Rectal smooth muscle tissue (tissue), 1 donor: Measurements from ENCODE around the gene SLC12A2.
A peak's percentile ranks its signal among the peaks of the same experiment; 100 is the strongest.

Experiments
- H3K27ac ChIP-seq: one replicate; pipeline ENCODE4 v1.7.0; 2013; ENCODE audit warnings: low read depth, low read length, inconsistent platforms
- H3K27me3 ChIP-seq: one replicate; pipeline ENCODE4 v1.7.0; 2013; ENCODE audit warnings: low read length; ENCODE audit not compliant: control insufficient read depth, insufficient read depth
- H3K36me3 ChIP-seq: one replicate; pipeline ENCODE4 v1.7.0; 2013; ENCODE audit warnings: low read length; ENCODE audit not compliant: control insufficient read depth, insufficient read depth
- H3K4me1 ChIP-seq: one replicate; pipeline ENCODE4 v1.7.0; 2013; ENCODE audit warnings: low read length; ENCODE audit not compliant: control insufficient read depth, insufficient read depth
- H3K4me3 ChIP-seq: one replicate; pipeline ENCODE4 v1.7.0; 2013; ENCODE audit warnings: low read length
- H3K9ac ChIP-seq: one replicate; pipeline ENCODE4 v1.7.0; 2013; ENCODE audit warnings: low read length

SLC12A2 gene

DNA sequence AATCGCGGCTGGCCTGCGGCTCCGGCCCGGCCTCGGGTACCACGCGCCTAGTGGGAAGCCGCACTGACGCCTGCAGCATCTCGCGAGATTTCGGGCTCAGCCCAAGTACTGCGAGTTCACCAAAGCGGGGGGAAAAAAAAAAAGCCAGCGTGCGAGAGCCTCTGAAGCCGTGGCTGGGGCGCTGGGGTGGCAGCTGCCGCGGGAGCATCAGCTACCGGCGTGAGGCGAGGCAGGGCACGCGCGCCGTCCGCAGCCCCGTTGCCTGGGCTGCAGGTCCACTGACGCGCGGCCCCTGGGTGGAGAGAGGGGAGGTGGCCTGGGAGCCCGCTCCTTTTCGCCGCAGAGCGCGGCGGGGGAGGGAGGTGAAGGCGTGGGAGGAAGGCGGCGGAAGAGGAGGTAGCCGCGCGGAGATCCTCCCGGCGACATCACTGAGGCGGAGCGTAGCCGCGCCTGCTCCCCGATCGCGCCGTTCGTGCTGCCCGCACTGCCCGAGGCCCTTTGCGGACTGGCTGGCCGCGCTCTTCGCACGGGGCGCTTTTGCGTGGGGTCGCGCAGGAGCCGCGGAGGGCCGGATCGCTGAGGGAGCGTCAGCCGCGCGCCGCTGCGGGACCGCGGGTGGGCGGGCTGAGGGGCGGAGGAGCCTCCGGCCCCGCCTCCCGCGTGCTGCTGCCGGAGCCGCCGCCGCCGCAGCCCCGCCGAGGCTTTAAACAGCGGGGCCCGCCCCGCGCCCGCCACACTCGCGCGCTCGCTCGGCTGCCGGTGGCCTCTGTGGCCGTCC lies at the start of gene SLC12A2:
Gene SLC12A2 (plus strand): TSS at position 734 of the 778 bp plus-strand sequence. CDS start 189 bp downstream, outside the sequence.
- H3K9ac ChIP-seq = peak within 1 kb of the TSS; percentile 82
- peak within 1 kb of the TSS; percentile 90 for H3K4me3 ChIP-seq
- H3K36me3 ChIP-seq = no peaks in the 10 kb centered on the region
- H3K27ac ChIP-seq = peak within 1 kb of the TSS; percentile 96
- H3K4me1 ChIP-seq = peaks cover 11% of the 10 kb centered on the region
- H3K27me3 ChIP-seq = no peaks in the 10 kb centered on the region

DNA sequence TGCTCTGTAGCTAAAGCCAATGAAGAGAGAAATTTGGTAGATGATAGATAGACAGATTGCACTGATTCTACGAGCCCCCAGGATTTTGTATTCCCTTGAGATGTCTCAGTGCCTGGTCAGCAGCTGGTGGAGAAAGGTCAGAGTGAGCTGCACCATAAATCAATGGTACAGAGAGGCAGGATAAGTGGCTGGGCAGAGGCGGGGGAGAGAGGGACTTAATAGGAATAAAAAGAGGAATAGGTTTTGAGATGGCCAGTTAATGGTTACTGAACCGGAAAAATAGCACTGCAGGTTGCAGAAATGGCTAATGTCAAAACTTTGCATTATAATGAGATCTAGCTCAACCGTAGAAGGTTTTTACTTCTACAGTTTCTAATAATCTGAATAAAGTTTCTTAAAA lies 47.9 kb upstream of the SLC12A2 start:
- H3K4me3 ChIP-seq = no peak overlapping the region
- no peak overlapping the region for H3K9ac ChIP-seq
- no peaks in the 10 kb centered on the region for H3K27me3 ChIP-seq
- H3K27ac ChIP-seq = no peak overlapping the region
- no peaks in the 10 kb centered on the region for H3K36me3 ChIP-seq
- peaks cover 2% of the 10 kb centered on the region for H3K4me1 ChIP-seq

DNA sequence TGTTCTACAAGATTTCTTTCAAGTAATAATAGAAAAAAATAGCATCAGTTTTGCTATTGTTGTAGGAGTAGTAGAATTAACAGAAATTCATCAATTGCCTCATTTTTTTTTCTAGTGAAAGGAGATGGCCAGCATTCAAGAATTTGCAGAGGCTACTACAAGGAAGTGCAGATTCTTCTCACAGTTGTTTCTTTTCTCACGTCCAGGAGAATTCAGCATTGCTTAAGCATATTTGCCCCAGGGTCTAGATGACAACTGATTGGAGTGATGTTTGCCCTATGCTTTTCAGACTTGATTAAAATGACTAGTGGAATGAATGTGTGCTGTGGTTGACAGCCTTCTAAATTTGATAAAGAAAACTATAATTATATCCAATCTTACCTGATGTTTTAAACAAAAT lies 46.6 kb upstream of the SLC12A2 start:
- Histone ChIP-seq H3K9ac (no peak overlapping the region), H3K4me3 (no peak overlapping the region), H3K4me1 (peaks cover 2% of the 10 kb centered on the region), H3K27me3 (no peaks in the 10 kb centered on the region), H3K36me3 (no peaks in the 10 kb centered on the region), H3K27ac (no peak overlapping the region)

DNA sequence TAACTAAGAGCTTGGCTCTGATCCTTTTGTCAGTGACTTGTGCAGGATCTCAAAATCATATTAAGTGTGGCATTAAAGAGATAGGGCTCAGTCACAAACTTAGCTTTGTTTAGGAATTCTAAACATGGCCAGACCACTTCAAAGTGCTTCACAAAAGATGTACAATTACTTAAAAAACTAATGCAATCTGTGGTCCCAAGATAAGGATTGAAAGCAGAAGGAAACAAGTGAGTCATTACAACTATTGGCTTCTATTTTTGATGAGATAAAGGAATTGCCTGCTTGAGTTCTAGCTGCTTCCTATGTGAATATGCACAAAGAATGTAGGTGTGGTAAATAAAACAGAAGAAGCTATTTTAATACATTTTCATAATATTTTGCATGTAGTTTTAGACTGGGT lies 44.9 kb upstream of the SLC12A2 start:
- no peaks in the 10 kb centered on the region for H3K36me3 ChIP-seq

DNA sequence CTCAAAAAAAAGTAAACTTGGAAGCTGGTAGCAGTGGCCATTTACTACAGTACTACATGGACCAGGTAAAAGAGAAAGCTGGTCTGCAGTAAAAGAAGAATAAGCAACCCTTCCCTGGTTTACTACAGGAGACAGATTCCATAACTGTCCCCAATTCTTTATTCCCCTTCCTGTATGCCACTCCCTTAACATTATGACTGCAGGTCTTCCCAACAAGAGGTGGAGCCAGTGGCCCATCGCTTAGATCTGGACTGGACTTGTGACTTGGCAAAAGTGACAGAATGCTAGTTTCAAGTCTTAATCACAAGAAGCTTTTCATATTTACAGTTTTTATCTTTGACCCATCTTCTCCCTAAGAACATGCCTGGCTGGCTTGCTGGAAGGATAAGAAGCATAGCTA lies 42.6 kb upstream of the SLC12A2 start:
- Histone ChIP-seq H3K36me3 (no peaks in the 10 kb centered on the region), H3K9ac (no peak overlapping the region), H3K4me1 (no peaks in the 10 kb centered on the region), H3K27me3 (no peaks in the 10 kb centered on the region), H3K4me3 (no peak overlapping the region), H3K27ac (no peak overlapping the region)

More for the DNA sequence above, 44.9 kb upstream of the SLC12A2 start:
- H3K27ac ChIP-seq = no peak overlapping the region
- H3K27me3 ChIP-seq = no peaks in the 10 kb centered on the region
- no peak overlapping the region for H3K4me3 ChIP-seq
- no peak overlapping the region for H3K9ac ChIP-seq
- H3K4me1 ChIP-seq = peaks cover 2% of the 10 kb centered on the region

DNA sequence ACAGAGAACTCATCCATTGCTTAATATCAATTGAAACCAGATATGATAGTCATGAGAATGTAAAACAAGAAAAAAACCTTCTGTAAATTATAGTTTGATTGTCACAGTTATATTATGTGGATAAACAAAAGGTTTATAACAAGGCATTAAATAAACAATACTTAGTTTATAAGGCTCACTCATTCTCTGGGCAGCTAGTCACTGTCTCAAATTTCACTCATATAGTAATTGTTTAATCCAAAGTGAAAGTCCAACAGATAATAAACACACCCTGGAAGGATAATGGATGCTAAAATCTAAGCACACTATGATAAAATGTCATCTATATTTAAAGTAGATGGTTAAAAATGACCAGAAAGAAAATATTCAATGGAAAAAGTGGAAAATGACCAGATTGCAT lies 30.8 kb upstream of the SLC12A2 start:
- no peak overlapping the region for H3K9ac ChIP-seq
- H3K4me1 ChIP-seq = no peaks in the 10 kb centered on the region
- H3K27me3 ChIP-seq = no peaks in the 10 kb centered on the region
- no peak overlapping the region for H3K27ac ChIP-seq
- H3K4me3 ChIP-seq = no peak overlapping the region
- H3K36me3 ChIP-seq = no peaks in the 10 kb centered on the region

DNA sequence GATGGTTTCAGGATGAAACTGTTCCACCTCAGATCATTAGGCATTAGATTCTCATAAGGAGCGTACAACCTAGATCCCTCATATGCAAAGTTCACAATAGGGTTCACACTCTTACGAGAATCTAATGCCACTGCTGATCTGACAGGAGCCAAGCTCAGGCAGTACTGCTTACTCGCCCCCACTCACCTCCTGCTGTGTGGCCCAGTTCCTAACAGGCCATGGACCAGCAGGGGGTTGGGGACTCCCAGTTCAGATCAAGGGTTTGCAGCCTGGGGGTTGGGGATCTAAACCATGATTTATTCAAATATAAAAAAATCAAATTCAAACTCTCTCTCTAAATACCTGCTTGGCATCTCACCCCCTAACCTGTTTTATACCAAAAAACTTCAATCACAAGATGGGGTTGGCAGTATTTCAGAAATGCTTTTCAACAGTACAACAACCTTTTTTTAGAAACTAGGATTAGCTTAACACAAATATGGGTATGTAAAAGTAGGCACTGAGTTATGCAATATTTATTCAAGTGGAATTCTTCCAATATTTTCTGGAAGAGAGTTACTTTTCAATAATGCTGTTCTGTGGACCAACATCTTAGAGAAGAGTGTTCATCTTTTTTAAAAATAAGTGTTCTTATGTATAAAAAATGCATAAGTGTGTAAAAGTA lies 30.1 kb upstream of the SLC12A2 start:
- no peaks in the 10 kb centered on the region for H3K27me3 ChIP-seq
- no peak overlapping the region for H3K4me3 ChIP-seq
- H3K27ac ChIP-seq = no peak overlapping the region
- H3K4me1 ChIP-seq = no peaks in the 10 kb centered on the region
- no peak overlapping the region for H3K9ac ChIP-seq
- H3K36me3 ChIP-seq = no peaks in the 10 kb centered on the region

DNA sequence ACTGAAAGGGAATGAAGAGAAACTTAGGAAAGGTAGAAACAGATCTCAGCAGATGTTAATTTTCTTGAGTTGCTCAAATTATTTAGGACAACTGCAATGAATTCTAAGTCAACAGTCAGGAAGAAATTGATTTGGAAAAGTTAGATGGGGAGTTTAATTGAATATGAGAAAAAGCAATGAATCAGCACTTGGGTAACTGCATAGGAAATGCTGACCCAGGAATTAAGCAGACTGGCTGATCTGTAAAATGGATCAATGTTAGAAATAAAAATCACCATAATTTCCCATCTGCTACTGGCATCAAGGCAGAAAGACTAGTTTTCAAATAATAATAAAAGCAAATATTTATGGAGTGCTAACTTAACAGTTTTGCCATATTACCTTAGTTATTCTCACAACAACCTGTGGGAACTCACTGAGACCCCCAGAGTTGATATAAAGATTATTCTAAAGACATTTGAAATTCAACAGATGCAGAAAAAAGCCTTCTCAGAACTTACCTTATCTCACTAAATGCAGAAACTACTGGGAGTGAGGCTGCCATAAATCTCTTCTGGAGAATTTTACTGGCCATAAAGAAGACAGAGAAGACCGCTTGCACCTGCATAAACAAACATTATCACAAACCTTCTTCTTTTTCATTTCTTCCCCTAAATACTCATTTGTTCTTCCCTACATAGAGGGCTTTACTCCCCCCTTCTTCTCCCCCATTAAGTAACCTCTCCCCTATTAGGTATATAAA lies 22.8 kb upstream of the SLC12A2 start:
- no peak overlapping the region for H3K4me3 ChIP-seq
- H3K4me1 ChIP-seq = no peaks in the 10 kb centered on the region
- no peaks in the 10 kb centered on the region for H3K36me3 ChIP-seq
- H3K27ac ChIP-seq = no peak overlapping the region
- H3K9ac ChIP-seq = no peak overlapping the region
- H3K27me3 ChIP-seq = no peaks in the 10 kb centered on the region

DNA sequence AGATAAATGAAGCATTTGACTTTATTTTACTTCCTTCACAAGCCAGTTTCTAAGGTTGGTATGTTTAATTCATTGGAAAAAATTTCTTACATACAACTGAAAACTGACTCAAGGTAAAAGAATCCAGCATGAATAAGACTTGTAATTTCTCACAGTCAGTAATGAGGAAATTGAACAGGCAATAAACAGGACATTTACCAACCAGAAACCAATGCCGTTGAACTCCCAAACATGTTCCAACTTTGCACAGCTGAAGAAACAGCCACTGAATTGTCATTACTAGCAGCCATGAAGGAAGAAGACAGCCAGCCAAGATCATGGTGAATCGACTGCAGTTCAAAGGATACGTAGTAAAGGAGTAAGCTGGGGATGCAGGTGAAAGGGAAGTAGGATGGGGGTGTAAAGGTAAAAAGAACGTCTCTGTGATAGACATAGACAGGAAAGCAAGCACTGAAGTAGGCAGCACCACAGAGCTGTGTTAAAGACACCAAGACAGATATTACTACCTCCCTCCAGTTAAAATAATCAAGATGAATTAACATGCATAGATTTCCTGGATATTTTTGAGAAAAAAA lies 21.3 kb upstream of the SLC12A2 start:
- H3K4me3 ChIP-seq = peak overlapping the region; percentile 34
- H3K36me3 ChIP-seq = no peaks in the 10 kb centered on the region
- H3K9ac ChIP-seq = no peak overlapping the region
- no peaks in the 10 kb centered on the region for H3K27me3 ChIP-seq
- H3K4me1 ChIP-seq = no peaks in the 10 kb centered on the region
- peak overlapping the region; percentile 8 for H3K27ac ChIP-seq

DNA sequence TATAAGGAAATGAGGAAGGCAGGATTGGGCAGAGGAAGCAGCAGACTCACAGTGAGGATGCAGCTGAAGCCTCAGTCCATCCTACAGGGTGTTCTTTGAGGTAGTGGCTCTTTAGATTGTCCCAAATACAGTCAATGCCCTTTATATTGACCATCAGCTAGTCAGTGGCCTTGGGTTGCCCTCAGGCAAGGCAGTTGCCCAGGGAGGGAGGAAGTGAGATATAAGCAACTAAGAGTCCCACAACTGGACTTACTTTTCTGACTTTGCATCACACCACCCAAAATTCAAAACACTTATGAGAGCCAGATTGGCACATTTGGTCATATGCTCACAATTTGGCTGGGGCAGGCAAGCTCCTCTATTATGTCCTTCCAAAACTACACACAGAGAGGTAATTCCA lies 9.4 kb upstream of the SLC12A2 start:
- H3K4me3 ChIP-seq = no peak overlapping the region
- H3K36me3 ChIP-seq = no peaks in the 10 kb centered on the region
- no peaks in the 10 kb centered on the region for H3K4me1 ChIP-seq
- H3K27me3 ChIP-seq = no peaks in the 10 kb centered on the region
- H3K27ac ChIP-seq = no peak overlapping the region
- H3K9ac ChIP-seq = no peak overlapping the region

DNA sequence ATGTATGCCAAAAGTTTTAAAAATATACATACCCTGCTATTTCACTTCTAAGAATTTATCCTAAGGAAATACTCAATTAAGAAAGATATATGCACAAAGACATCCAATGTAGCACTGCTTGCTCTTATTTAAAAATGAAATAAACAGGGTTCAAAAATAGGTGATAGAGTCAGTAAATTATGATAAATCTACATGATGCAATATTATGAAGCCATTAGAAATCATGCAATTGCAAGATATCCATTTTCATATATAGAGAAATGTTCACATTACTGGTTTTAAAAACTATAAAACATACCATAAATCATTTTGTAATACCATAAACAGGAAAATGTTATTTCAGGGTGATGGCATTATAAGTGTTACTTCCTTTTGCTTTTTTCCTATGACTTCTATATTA lies 8.6 kb upstream of the SLC12A2 start:
- H3K4me3 ChIP-seq = no peak overlapping the region

DNA sequence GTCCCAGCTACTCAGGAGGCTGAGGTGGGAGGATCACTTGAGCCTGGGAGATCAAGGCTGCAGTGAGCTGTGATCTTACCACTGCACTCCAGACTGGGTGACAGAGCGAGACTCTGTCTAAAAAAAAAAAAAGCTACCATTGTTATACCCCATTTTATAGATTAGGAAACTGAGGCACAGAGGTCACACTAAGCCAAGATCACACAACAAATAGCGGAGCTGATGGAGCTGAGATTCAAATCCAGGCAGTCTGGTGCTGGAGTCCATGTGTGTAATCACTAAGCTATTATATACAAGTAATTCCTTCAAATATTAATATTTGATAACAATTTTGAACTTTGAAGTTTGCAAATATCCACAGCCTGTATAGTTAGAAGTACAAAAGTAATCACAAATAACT lies 6.0 kb upstream of the SLC12A2 start:
- Histone ChIP-seq H3K9ac (no peak overlapping the region), H3K36me3 (no peaks in the 10 kb centered on the region), H3K4me3 (no peak overlapping the region), H3K4me1 (peaks cover 9% of the 10 kb centered on the region), H3K27me3 (no peaks in the 10 kb centered on the region), H3K27ac (no peak overlapping the region)

More for the DNA sequence above, 8.6 kb upstream of the SLC12A2 start:
- no peaks in the 10 kb centered on the region for H3K36me3 ChIP-seq
- H3K27me3 ChIP-seq = no peaks in the 10 kb centered on the region
- no peaks in the 10 kb centered on the region for H3K4me1 ChIP-seq
- H3K9ac ChIP-seq = no peak overlapping the region
- no peak overlapping the region for H3K27ac ChIP-seq
